ENCODE measurements around the gene FBLN5.

DNA sequence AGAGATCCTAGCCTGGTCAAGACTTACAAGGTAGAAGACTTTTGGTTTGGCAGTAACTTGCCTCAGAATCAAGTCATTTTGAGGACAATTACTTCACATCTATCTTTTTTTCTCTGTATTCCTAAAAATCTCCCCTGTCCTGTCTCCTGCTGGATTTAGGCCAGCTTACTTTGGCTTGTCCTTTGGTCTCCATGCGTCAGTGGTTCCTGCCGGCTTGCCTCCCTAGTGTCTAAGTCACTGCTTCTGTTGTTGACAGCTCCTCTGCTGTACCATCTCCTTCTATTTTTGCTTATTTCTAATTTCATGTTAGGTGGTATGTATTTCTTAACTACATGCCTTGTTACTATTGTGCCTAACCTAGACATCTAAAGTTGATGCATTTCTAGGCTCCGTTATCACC is 39.7 kb upstream of the FBLN5 start:
- TF ChIP-seq POLR2A (IDR thresholded peaks at IDR 0.05) (no peak), POLR2AphosphoS5 (IDR thresholded peaks at IDR 0.05) (no peak)
- TF ChIP-seq, protein P1, sequence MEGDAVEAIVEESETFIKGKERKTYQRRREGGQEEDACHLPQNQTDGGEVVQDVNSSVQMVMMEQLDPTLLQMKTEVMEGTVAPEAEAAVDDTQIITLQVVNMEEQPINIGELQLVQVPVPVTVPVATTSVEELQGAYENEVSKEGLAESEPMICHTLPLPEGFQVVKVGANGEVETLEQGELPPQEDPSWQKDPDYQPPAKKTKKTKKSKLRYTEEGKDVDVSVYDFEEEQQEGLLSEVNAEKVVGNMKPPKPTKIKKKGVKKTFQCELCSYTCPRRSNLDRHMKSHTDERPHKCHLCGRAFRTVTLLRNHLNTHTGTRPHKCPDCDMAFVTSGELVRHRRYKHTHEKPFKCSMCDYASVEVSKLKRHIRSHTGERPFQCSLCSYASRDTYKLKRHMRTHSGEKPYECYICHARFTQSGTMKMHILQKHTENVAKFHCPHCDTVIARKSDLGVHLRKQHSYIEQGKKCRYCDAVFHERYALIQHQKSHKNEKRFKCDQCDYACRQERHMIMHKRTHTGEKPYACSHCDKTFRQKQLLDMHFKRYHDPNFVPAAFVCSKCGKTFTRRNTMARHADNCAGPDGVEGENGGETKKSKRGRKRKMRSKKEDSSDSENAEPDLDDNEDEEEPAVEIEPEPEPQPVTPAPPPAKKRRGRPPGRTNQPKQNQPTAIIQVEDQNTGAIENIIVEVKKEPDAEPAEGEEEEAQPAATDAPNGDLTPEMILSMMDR (IDR thresholded peaks at IDR 0.05): no peak

Measured in breast epithelium (tissue), 3 donors.